HEK293 (cell line): Measurements from ENCODE around the gene KIF17.

Experiments
- CTCF ChIA-PET: fragments of 350-600 bp; formaldehyde crosslinking; extraction: SDS; loops from one replicate; lab custom pipeline; 2021; ENCODE audit warnings: antibody characterized with exemption; lab: Yijun Ruan, JAX
- POLR2A ChIA-PET: fragments of 300-600 bp; formaldehyde crosslinking; extraction: SDS; loops from one replicate; lab custom pipeline; 2020; ENCODE audit warnings: antibody characterized with exemption, inconsistent platforms; lab: Yijun Ruan, JAX
- H3K27ac ChIP-seq: fragments of 200-500 bp; sonication (Bioruptor generic); 2 replicates; pipeline ENCODE4 v1.5.1; 2014; ENCODE audit warnings: low read depth, low read length, control low read depth, inconsistent platforms; ENCODE audit errors: extremely low read depth
- H3K36me3 ChIP-seq, 2 experiments: fragments of 200-500 bp in 1 of 2; sonication (Bioruptor generic) in 1 of 2; 1 replicate in 1 of 2; 2 replicates in 1 of 2; pipeline ENCODE4 v1.5.1; 2014 to 2017; ENCODE audit warnings: inconsistent platforms in 2 of 2, low read length in 2 of 2; ENCODE audit not compliant: control insufficient read depth in 2 of 2, insufficient read depth in 1 of 2
- H3K4me1 ChIP-seq: fragments of 200-500 bp; sonication (Bioruptor generic); 2 replicates; pipeline ENCODE4 v1.5.1; 2014; ENCODE audit warnings: mild to moderate bottlenecking, low read length, inconsistent platforms; ENCODE audit not compliant: control insufficient read depth, insufficient read depth
- H3K4me3 ChIP-seq: 2 replicates; pipeline ENCODE4 v1.5.1; 2011; ENCODE audit warnings: low read depth, mild to moderate bottlenecking, control low read depth, low read length, moderate library complexity
- H3K9me3 ChIP-seq: fragments of 200-500 bp; sonication (Bioruptor generic); 2 replicates; pipeline ENCODE4 v1.5.1; 2014; ENCODE audit warnings: low read depth, low read length, inconsistent platforms; ENCODE audit not compliant: control insufficient read depth, insufficient read depth
- BCL11A ChIP-seq: fragments of 450-650 bp; formaldehyde crosslinking; IDR thresholded peaks from 2 replicates; pipeline ENCODE4 v1.5.1; 2016; ENCODE audit warnings: low read depth, missing biosample characterization, missing genetic modification characterization
- CTCF ChIP-seq: fragments of 450-650 bp; formaldehyde crosslinking; IDR thresholded peaks from 2 replicates; pipeline ENCODE4 v1.5.1; 2016; ENCODE audit warnings: missing biosample characterization, missing genetic modification characterization
- GLI2 ChIP-seq: fragments of 450-650 bp; formaldehyde crosslinking; IDR thresholded peaks from 2 replicates; pipeline ENCODE4; 2017; ENCODE audit warnings: missing biosample characterization, missing genetic modification characterization, low read depth, borderline replicate concordance
- GLI4 ChIP-seq: fragments of 450-650 bp; formaldehyde crosslinking; IDR thresholded peaks from 2 replicates; pipeline ENCODE4 v1.5.1; 2016; ENCODE audit warnings: missing biosample characterization, missing genetic modification characterization
- MEIS1 ChIP-seq: sonication (generic); formaldehyde crosslinking; IDR thresholded peaks from 2 replicates; pipeline ENCODE4 v1.8.1; 2022; ENCODE audit warnings: missing genetic modification reagents, mild to moderate bottlenecking, borderline replicate concordance
- SP7 ChIP-seq: fragments of 450-650 bp; formaldehyde crosslinking; IDR thresholded peaks from 2 replicates; pipeline ENCODE4 v1.5.1; 2016; ENCODE audit warnings: missing biosample characterization, missing genetic modification characterization
- ZBTB26 ChIP-seq: fragments of 450-650 bp; formaldehyde crosslinking; optimal IDR thresholded peaks from 2 replicates; pipeline ENCODE3; 2016; ENCODE audit warnings: missing biosample characterization, mild to moderate bottlenecking, missing genetic modification characterization
- ZEB2 ChIP-seq: fragments of 450-650 bp; formaldehyde crosslinking; IDR thresholded peaks from 2 replicates; pipeline ENCODE4 v1.5.1; 2016; ENCODE audit warnings: missing biosample characterization, missing genetic modification characterization
- ZNF112 ChIP-seq: fragments of 450-650 bp; formaldehyde crosslinking; IDR thresholded peaks from 2 replicates; pipeline ENCODE4 v1.5.0; 2017; ENCODE audit warnings: missing biosample characterization, missing genetic modification characterization
- ZNF157 ChIP-seq: fragments of 450-650 bp; formaldehyde crosslinking; IDR thresholded peaks from 2 replicates; pipeline ENCODE4 v1.5.1; 2016; ENCODE audit warnings: missing biosample characterization, missing genetic modification characterization
- ZNF354C ChIP-seq: fragments of 450-650 bp; formaldehyde crosslinking; IDR thresholded peaks from 2 replicates; pipeline ENCODE4 v1.5.1; 2016; ENCODE audit warnings: missing biosample characterization, missing genetic modification characterization, low read depth, borderline replicate concordance
- ZNF473 ChIP-seq: fragments of 450-650 bp; formaldehyde crosslinking; IDR thresholded peaks from 2 replicates; pipeline ENCODE4 v1.5.1; 2017; ENCODE audit warnings: missing biosample characterization, missing genetic modification characterization
- ZNF518A ChIP-seq: fragments of 450-650 bp; formaldehyde crosslinking; conservative IDR thresholded peaks from 2 replicates; pipeline ENCODE4 v1.5.1; 2016; ENCODE audit warnings: low read depth, missing biosample characterization, missing genetic modification characterization
- ZNF529 ChIP-seq: fragments of 450-650 bp; formaldehyde crosslinking; IDR thresholded peaks from 2 replicates; pipeline ENCODE4 v1.5.1; 2017; ENCODE audit warnings: missing genetic modification characterization, missing biosample characterization; ENCODE audit not compliant: insufficient replicate concordance
- ZNF548 ChIP-seq: fragments of 450-650 bp; formaldehyde crosslinking; IDR thresholded peaks from 2 replicates; pipeline ENCODE4 v1.5.1; 2016; ENCODE audit warnings: missing biosample characterization, missing genetic modification characterization
- ZNF580 ChIP-seq: fragments of 450-650 bp; formaldehyde crosslinking; IDR thresholded peaks from 2 replicates; pipeline ENCODE4 v1.5.1; 2016; ENCODE audit warnings: missing biosample characterization, missing genetic modification characterization
- ZNF585B ChIP-seq: fragments of 450-650 bp; formaldehyde crosslinking; IDR thresholded peaks from 2 replicates; pipeline ENCODE4 v1.5.1; 2016; ENCODE audit warnings: missing biosample characterization, missing genetic modification characterization
- ZNF596 ChIP-seq: fragments of 450-650 bp; IDR thresholded peaks from 2 replicates; pipeline ENCODE4 v1.5.0; 2018; ENCODE audit warnings: missing biosample characterization, mild to moderate bottlenecking, missing genetic modification characterization, moderate library complexity
- ZNF624 ChIP-seq: fragments of 450-650 bp; formaldehyde crosslinking; IDR thresholded peaks from 2 replicates; pipeline ENCODE4 v1.5.1; 2017; ENCODE audit warnings: missing biosample characterization, missing genetic modification characterization
- ZNF654 ChIP-seq: fragments of 450-650 bp; formaldehyde crosslinking; IDR thresholded peaks from 2 replicates; pipeline ENCODE4 v1.5.1; 2016; ENCODE audit warnings: low read depth, missing biosample characterization, missing genetic modification characterization
- ZNF660 ChIP-seq: fragments of 450-650 bp; IDR thresholded peaks from 2 replicates; pipeline ENCODE4 v1.5.1; 2018; ENCODE audit warnings: missing biosample characterization, mild to moderate bottlenecking, missing genetic modification characterization
- ZNF830 ChIP-seq: fragments of 450-650 bp; IDR thresholded peaks from 2 replicates; pipeline ENCODE4 v1.5.0; 2018; ENCODE audit warnings: missing biosample characterization, missing genetic modification characterization, low read depth, mild to moderate bottlenecking, moderate library complexity

Gene KIF17

GRCh38 chr1:20641975-20642374 lies 75.8 kb downstream of the KIF17 start:
- no peak for TF ChIP-seq ZNF518A (tag by site-specific recombination)
- TF ChIP-seq ZNF157, result no peak
- CTCF ChIA-PET, result interaction anchor here (0.6 to 6.1 kb wide), 8 partner anchors 9 to 446 kb away, joined by 3 to 60 read pairs (median 4); partner anchors contain the start of gene PINK1
- Histone ChIP-seq H3K36me3 (peaks cover 5 to 90% of the 10 kb centered on the region in 2 experiments), H3K4me3 (no peak overlapping the region), H3K4me1 (no peaks in the 10 kb centered on the region), H3K9me3 (no peaks in the 10 kb centered on the region), H3K27ac (no peak overlapping the region)
- POLR2A ChIA-PET, result no interaction called here

GRCh38 chr1:20640183-20640597 lies 77.6 kb downstream of the KIF17 start:
- Histone ChIP-seq H3K36me3 (peaks cover 5 to 87% of the 10 kb centered on the region in 2 experiments), H3K4me3 (no peak overlapping the region), H3K4me1 (no peaks in the 10 kb centered on the region), H3K9me3 (no peaks in the 10 kb centered on the region), H3K27ac (no peak overlapping the region)
- CTCF ChIA-PET, result interaction anchor here (0.6 to 6.1 kb wide), 8 partner anchors 10 to 125 kb away, joined by 3 to 60 read pairs (median 4); no protein-coding TSS in a partner anchor
- TF ChIP-seq ZNF529 (tag by site-specific recombination) (no peak), GLI4 (tag by site-specific recombination) (no peak), ZBTB26 (no peak), GLI2 (tag by site-specific recombination) (no peak), ZNF585B (tag by site-specific recombination) (no peak), ZNF473 (tag by site-specific recombination) (no peak), ZNF660 (tag by site-specific recombination) (0 out of 2 replicates have a peak, but pooled peaks have one; percentile 16), ZNF548 (tag by site-specific recombination) (no peak), ZNF596 (tag by site-specific recombination) (no peak), ZNF654 (tag by site-specific recombination) (peak; percentile 72), SP7 (tag by site-specific recombination) (no peak), CTCF (tag by site-specific recombination) (peak; percentile 70), MEIS1 (CRISPR knock-in tag) (no peak), ZNF580 (tag by site-specific recombination) (no peak), BCL11A (tag by site-specific recombination) (no peak), ZNF112 (tag by site-specific recombination) (no peak), ZEB2 (tag by site-specific recombination) (no peak), ZNF354C (tag by site-specific recombination) (no peak), ZNF830 (tag by site-specific recombination) (no peak), ZNF624 (tag by site-specific recombination) (no peak)
- POLR2A ChIA-PET, result interaction anchor here (0.5 kb wide), 1 partner anchor 10 kb away, joined by 7 read pairs; no protein-coding TSS in a partner anchor
